Tibial nerve (tissue), 4 donors: Measurements from ENCODE around the gene CKMT2. TPM values are rescaled to one million over a fixed set of nuclear protein-coding genes. Genes with fewer than 3 reads are reported as not detected.

Source experiments
- DNase-seq, 2 donors: peaks; one replicate each; pipeline ENCODE4 v3.0.0-alpha.2; 2019; ENCODE audit warnings: low spot score in 2 of 2
- H3K27ac ChIP-seq, 4 donors: fragments of 200-600 bp; sonication (generic) in 3 of 4; one replicate each; pipeline ENCODE4 v1.5.1; 2017 to 2019; ENCODE audit warnings: mild to moderate bottlenecking in 1 of 4
- H3K27me3 ChIP-seq, 2 donors: fragments of 200-600 bp; sonication (generic) in 1 of 2; one replicate each; pipeline versions ENCODE4 v1.5.1 to v1.6.0; 2017 to 2019
- H3K36me3 ChIP-seq, 3 donors: fragments of 200-600 bp; sonication (generic); one replicate each; pipeline ENCODE4 v1.5.1; 2018 to 2019
- H3K4me1 ChIP-seq, 4 donors: fragments of 200-600 bp; sonication (generic) in 3 of 4; one replicate each; pipeline ENCODE4 v1.5.1; 2017 to 2019
- H3K4me3 ChIP-seq, 4 donors: fragments of 200-600 bp; sonication (generic) in 3 of 4; one replicate each; pipeline ENCODE4 v1.5.1; 2017 to 2019; ENCODE audit warnings: mild to moderate bottlenecking in 1 of 4, moderate library complexity in 1 of 4
- H3K9me3 ChIP-seq, 4 donors: fragments of 200-600 bp; sonication (generic) in 3 of 4; one replicate each; pipeline ENCODE4 v1.5.1; 2017 to 2019
- CTCF ChIP-seq, 5 experiments: fragments of 200-600 bp in 3 of 5; fragments of 450-650 bp in 2 of 5; sonication (generic) in 3 of 5; IDR thresholded peaks; one replicate each; pipeline ENCODE4 v1.5.1; 2016 to 2019; ENCODE audit warnings: antibody characterized with exemption in 5 of 5, mild to moderate bottlenecking in 3 of 5, moderate library complexity in 2 of 5
- EP300 ChIP-seq, 2 donors: sonication (generic); formaldehyde crosslinking; IDR thresholded peaks; one replicate each; pipeline ENCODE4 v1.6.1; 2017; ENCODE audit warnings: antibody characterized with exemption in 2 of 2, mild to moderate bottlenecking in 1 of 2
- POLR2A ChIP-seq, 2 donors: fragments of 450-650 bp; IDR thresholded peaks; one replicate each; pipeline ENCODE4 v1.6.1; 2017; ENCODE audit warnings: antibody characterized with exemption in 2 of 2, mild to moderate bottlenecking in 2 of 2, moderate library complexity in 2 of 2
- WGBS, 2 donors: methylation state at CpG; one replicate each; pipeline ENCODE4 v1.1.5; 2018; 5-methylcytosine and 5-hydroxymethylcytosine counted together
- total RNA-seq, 4 donors: library from RNA; depleted of rRNA; stranded (reverse); fragments of >200 nt; gene quantifications; one replicate each; pipeline ENCODE4 v1.1.0, GENCODE V29; 2016

The CKMT2 gene
- total RNA-seq, 4 donors from 2014 or later: 1.8 to 23.7 (median 4.0) TPM

- no peaks in the 10 kb centered on the region for H3K27me3 ChIP-seq
- TF ChIP-seq POLR2A (IDR thresholded peaks at IDR 0.05) (no peak), EP300 (IDR thresholded peaks at IDR 0.05) (no peak), CTCF (IDR thresholded peaks at IDR 0.05) (no peak)
- peaks cover 0 to 30% (median 0%) of the 10 kb centered on the region in 4 donors for H3K4me1 ChIP-seq
- WGBS, 2 donors: 75 to 85% methylated on average over 5 of the region's 5 CpGs
- H3K36me3 ChIP-seq: no peaks in the 10 kb centered on the region
- no peak overlapping the region for H3K27ac ChIP-seq
- H3K4me3 ChIP-seq: no peak overlapping the region
- H3K9me3 ChIP-seq: no peaks in the 10 kb centered on the region
- no peak for DNase-seq
Measured at GRCh38 chr5:81195335-81195929, 37.7 kb upstream of the CKMT2 start.

GRCh38 chr5:81202655-81203054 is 30.5 kb upstream of the CKMT2 start:
- no peak for DNase-seq
- no peaks in the 10 kb centered on the region for H3K9me3 ChIP-seq
- peaks cover 0 to 9% (median 0%) of the 10 kb centered on the region in 3 donors for H3K36me3 ChIP-seq
- no peaks in the 10 kb centered on the region for H3K27me3 ChIP-seq
- no peak overlapping the region for H3K4me3 ChIP-seq
- TF ChIP-seq EP300 (IDR thresholded peaks at IDR 0.05): no peak
- no peaks in the 10 kb centered on the region for H3K4me1 ChIP-seq
- H3K27ac ChIP-seq: no peak overlapping the region
- WGBS, 2 donors: 30 to 40% methylated on average over 2 of the region's 2 CpGs

GRCh38 chr5:81203729-81204128 is 29.4 kb upstream of the CKMT2 start:
- Histone ChIP-seq H3K4me1 (no peaks in the 10 kb centered on the region), H3K27ac (no peak overlapping the region), H3K4me3 (no peak overlapping the region), H3K9me3 (no peaks in the 10 kb centered on the region), H3K27me3 (no peaks in the 10 kb centered on the region), H3K36me3 (peaks cover 0 to 9% (median 0%) of the 10 kb centered on the region in 3 donors)
- WGBS, 2 donors: 86 to 88% methylated on average over 3 of the region's 3 CpGs
- no peak for DNase-seq
- TF ChIP-seq POLR2A (IDR thresholded peaks at IDR 0.05) (no peak), CTCF (IDR thresholded peaks at IDR 0.05) (no peak), EP300 (IDR thresholded peaks at IDR 0.05) (no peak)

GRCh38 chr5:81204205-81204604 is 28.9 kb upstream of the CKMT2 start:
- TF ChIP-seq POLR2A (IDR thresholded peaks at IDR 0.05) (no peak), EP300 (IDR thresholded peaks at IDR 0.05) (no peak), CTCF (IDR thresholded peaks at IDR 0.05) (no peak)
- H3K27me3 ChIP-seq: no peaks in the 10 kb centered on the region
- no peak for DNase-seq
- H3K27ac ChIP-seq: no peak overlapping the region
- peaks cover 0 to 9% (median 0%) of the 10 kb centered on the region in 3 donors for H3K36me3 ChIP-seq
- 75 to 93% methylated on average over 1 of the region's 1 CpG for WGBS, 2 donors
- no peaks in the 10 kb centered on the region for H3K9me3 ChIP-seq
- H3K4me1 ChIP-seq: no peaks in the 10 kb centered on the region
- H3K4me3 ChIP-seq: no peak overlapping the region

GRCh38 chr5:81205058-81205457 is 28.1 kb upstream of the CKMT2 start:
- Histone ChIP-seq H3K36me3 (peaks cover 0 to 9% (median 0%) of the 10 kb centered on the region in 3 donors), H3K27me3 (no peaks in the 10 kb centered on the region), H3K27ac (no peak overlapping the region), H3K9me3 (no peaks in the 10 kb centered on the region), H3K4me3 (no peak overlapping the region), H3K4me1 (no peaks in the 10 kb centered on the region)
- 69 to 77% methylated on average over 4 of the region's 4 CpGs for WGBS, 2 donors
- DNase-seq: no peak
- TF ChIP-seq EP300 (IDR thresholded peaks at IDR 0.05) (no peak), POLR2A (IDR thresholded peaks at IDR 0.05) (no peak), CTCF (IDR thresholded peaks at IDR 0.05) (no peak)
